Measurements from ENCODE around the gene COL27A1. TPM values are rescaled to one million over a fixed set of nuclear protein-coding genes. Genes with fewer than 3 reads are reported as not detected.

COL27A1 gene
- total and polyA plus RNA-seq, 2 donors (not counting 3 experiments of a cell fraction or from before 2014, with no cell fraction given): 14.7 to 49.1 TPM

GRCh38 chr9:114149181-114149580 is 6.2 kb upstream of the COL27A1 start:
- DNase-seq (ENCODE audit: low read depth, low spot score) (no peak), FAIRE-seq (no peak)
- no peaks in the 10 kb centered on the region for H3K9me1 ChIP-seq (replicated peaks; ENCODE audit: control insufficient read depth, extremely low read depth, insufficient read depth, low read length)
- H3K36me3 ChIP-seq (ENCODE audit: control insufficient read depth in 2 of 2, extremely low read depth in 1 of 2, insufficient read depth in 2 of 2, low read length in 2 of 2): no peaks in the 10 kb centered on the region
- TF ChIP-seq POLR2AphosphoS5 (IDR thresholded peaks at IDR 0.05; ENCODE audit: insufficient read depth, low read depth, low read length): no peak
- no peak overlapping the region for H3K9ac ChIP-seq (replicated peaks; ENCODE audit: extremely low read depth, insufficient read depth, low read length)
- no peak overlapping the region for H3K4me2 ChIP-seq (ENCODE audit: insufficient read depth, low read length)
- ChIA-PET POLR2A (no interaction called here), CTCF (no interaction called here)
- H3K4me1 ChIP-seq (ENCODE audit: control insufficient read depth, extremely low read depth, insufficient read depth, low read length): peaks cover 3% of the 10 kb centered on the region
- H4K20me1 ChIP-seq (replicated peaks; ENCODE audit: control insufficient read depth, extremely low read depth, insufficient read depth, low read length): no peaks in the 10 kb centered on the region
- dilution Hi-C loops (cut with MboI; ENCODE audit: extremely low pct_ligation_motif_present, low sequenced_read_pairs) (no loop called here), intact Hi-C loops (cut with micrococcal nuclease) (no loop called here)
- no peak overlapping the region for H3K27ac ChIP-seq (ENCODE audit: insufficient read depth, low read depth, low read length)
- peaks cover 21 to 24% of the 10 kb centered on the region in 2 experiments for H3K27me3 ChIP-seq (ENCODE audit: control insufficient read depth in 2 of 2, insufficient read depth in 2 of 2, low read length in 2 of 2)
- H2AFZ ChIP-seq (ENCODE audit: low read depth, low read length): no peak overlapping the region
- no TSS peak for BruUV-seq (replicated peaks)
- H3K9me3 ChIP-seq (replicated peaks; ENCODE audit: control insufficient read depth, insufficient read depth, low read length): no peaks in the 10 kb centered on the region
- no peak overlapping the region for H3K4me3 ChIP-seq (replicated peaks in 1 of 3; ENCODE audit: insufficient read depth in 1 of 3, low read depth in 1 of 3, low read length in 3 of 3)
- no peaks in the 10 kb centered on the region for H3K79me2 ChIP-seq (ENCODE audit: control insufficient read depth, insufficient read depth, low read length)

GRCh38 chr9:114149765-114150340 is 5.5 kb upstream of the COL27A1 start:
- dilution Hi-C loops (cut with MboI; ENCODE audit: extremely low pct_ligation_motif_present, low sequenced_read_pairs): no loop called here
- Histone ChIP-seq H3K4me2 (ENCODE audit: insufficient read depth, low read length) (no peak overlapping the region), H3K4me3 (replicated peaks in 1 of 3; ENCODE audit: insufficient read depth in 1 of 3, low read depth in 1 of 3, low read length in 3 of 3) (no peak overlapping the region), H3K27me3 (ENCODE audit: control insufficient read depth in 2 of 2, insufficient read depth in 2 of 2, low read length in 2 of 2) (peaks cover 23 to 31% of the 10 kb centered on the region in 2 experiments), H4K20me1 (replicated peaks; ENCODE audit: control insufficient read depth, extremely low read depth, insufficient read depth, low read length) (no peaks in the 10 kb centered on the region), H3K27ac (ENCODE audit: insufficient read depth, low read depth, low read length) (no peak overlapping the region), H2AFZ (ENCODE audit: low read depth, low read length) (no peak overlapping the region), H3K79me2 (ENCODE audit: control insufficient read depth, insufficient read depth, low read length) (no peaks in the 10 kb centered on the region), H3K9me3 (replicated peaks; ENCODE audit: control insufficient read depth, insufficient read depth, low read length) (no peaks in the 10 kb centered on the region), H3K9me1 (replicated peaks; ENCODE audit: control insufficient read depth, extremely low read depth, insufficient read depth, low read length) (no peaks in the 10 kb centered on the region), H3K4me1 (ENCODE audit: control insufficient read depth, extremely low read depth, insufficient read depth, low read length) (peaks cover 10% of the 10 kb centered on the region), H3K9ac (replicated peaks; ENCODE audit: extremely low read depth, insufficient read depth, low read length) (no peak overlapping the region), H3K36me3 (ENCODE audit: control insufficient read depth in 2 of 2, extremely low read depth in 1 of 2, insufficient read depth in 2 of 2, low read length in 2 of 2) (no peaks in the 10 kb centered on the region)
- POLR2A ChIA-PET: no interaction called here
- FAIRE-seq (no peak), DNase-seq (ENCODE audit: low read depth, low spot score) (no peak)
- TF ChIP-seq POLR2AphosphoS5 (IDR thresholded peaks at IDR 0.05; ENCODE audit: insufficient read depth, low read depth, low read length): no peak
- TF ChIP-seq FOS (IDR thresholded peaks at IDR 0.05; ENCODE audit: borderline replicate concordance, insufficient read depth, low read length): no peak
- TF ChIP-seq GATA2 (IDR thresholded peaks at IDR 0.05; ENCODE audit: insufficient read depth, insufficient read length, low read depth, low read length): no peak
- no peak for TF ChIP-seq POLR2A (IDR thresholded peaks at IDR 0.05; ENCODE audit: low read depth, low read length)
- TF ChIP-seq CTCF (IDR thresholded peaks at IDR 0.05; ENCODE audit: extremely low read depth in 1 of 2, insufficient read depth in 1 of 2, low read depth in 1 of 2, low read length in 2 of 2): no peak
- TF ChIP-seq JUN (IDR thresholded peaks at IDR 0.05; ENCODE audit: borderline replicate concordance, insufficient read depth, insufficient read length, low read depth): no peak
- CTCF ChIA-PET: interaction anchor here (4.3 kb wide), 1 partner anchor 67 kb away, joined by 28 read pairs; no protein-coding TSS in a partner anchor
- BruUV-seq (replicated peaks): no TSS peak
- intact Hi-C loops (cut with micrococcal nuclease): no loop called here

Measured in endothelial cell of umbilical vein (primary cell).